Natural killer cell (primary cell): ENCODE results near the gene TOMM5. TPM values are rescaled to one million over a fixed set of nuclear protein-coding genes. Genes with fewer than 3 reads are reported as not detected.

ENCODE experiments used
- ATAC-seq, 3 donors: fragments of 150-1000 bp in 2 of 3; fragments of 200-7000 bp in 1 of 3; cut with Tn5 transposase; 1 replicate in 1 of 3; 2 replicates in 2 of 3; pipeline ENCODE4 v1.10.0; 2021; ENCODE audit warnings: mild to moderate bottlenecking in 2 of 3, moderate library complexity in 2 of 3
- DNase-seq, 2 donors: peaks; one replicate each; pipeline versions ENCODE4 v3.0.0 to v3.0.0-alpha.2; 2013 to 2021; ENCODE audit warnings: mixed read lengths in 1 of 2
- H3K27ac ChIP-seq: one replicate; pipeline ENCODE4 v1.5.1; 2013; ENCODE audit warnings: mild to moderate bottlenecking, low read length
- H3K27me3 ChIP-seq: one replicate; pipeline ENCODE4 v1.6.1; 2013; ENCODE audit warnings: low read length; ENCODE audit not compliant: control insufficient read depth, insufficient read depth
- H3K36me3 ChIP-seq: one replicate; pipeline ENCODE4 v1.6.1; 2013; ENCODE audit warnings: low read length; ENCODE audit not compliant: control insufficient read depth, insufficient read depth
- H3K4me1 ChIP-seq: one replicate; pipeline ENCODE4 v1.6.1; 2013; ENCODE audit warnings: low read length; ENCODE audit not compliant: control insufficient read depth, insufficient read depth
- H3K4me3 ChIP-seq: one replicate; pipeline ENCODE4 v1.5.1; 2013; ENCODE audit warnings: low read length
- H3K9me3 ChIP-seq: one replicate; pipeline ENCODE4 v1.6.1; 2013; ENCODE audit warnings: low read length; ENCODE audit not compliant: control insufficient read depth, insufficient read depth
- H3K27ac Mint-ChIP-seq, 2 donors: one replicate each; pipeline ENCODE4 v1.8.0; 2022; ENCODE audit warnings: mild to moderate bottlenecking in 2 of 2, mixed read lengths in 2 of 2, moderate library complexity in 1 of 2
- H3K27me3 Mint-ChIP-seq, 2 donors: one replicate each; pipeline ENCODE4 v1.8.0; 2022; ENCODE audit warnings: low read depth in 2 of 2, mixed read lengths in 2 of 2
- H3K36me3 Mint-ChIP-seq: one replicate; pipeline ENCODE4 v1.8.0; 2022; ENCODE audit warnings: mixed read lengths
- H3K4me1 Mint-ChIP-seq, 2 donors: one replicate each; pipeline ENCODE4 v1.8.0; 2022; ENCODE audit warnings: mixed read lengths in 2 of 2
- H3K4me3 Mint-ChIP-seq: one replicate; pipeline ENCODE4 v1.8.0; 2022; ENCODE audit warnings: mild to moderate bottlenecking, moderate library complexity, mixed read lengths
- H3K9me3 Mint-ChIP-seq, 2 donors: one replicate each; pipeline ENCODE4 v1.8.0; 2022; ENCODE audit warnings: mixed read lengths in 2 of 2
- WGBS: methylation state at CpG from one replicate; pipeline ENCODE4 v1.1.7; 2013; ENCODE audit warnings: missing lambda C conversion rate; ENCODE audit not compliant: insufficient coverage; 5-methylcytosine and 5-hydroxymethylcytosine counted together
- intact Hi-C: fragments of 100-400 bp; cut with micrococcal nuclease; formaldehyde crosslinking; loops from one replicate; pipeline ENCODE4 v1.14.2; 2022
- total RNA-seq, 4 donors: library from RNA; stranded (reverse); fragments of 120-200 nt in 1 of 4; gene quantifications; one replicate each; pipeline versions ENCODE4 v1.2.3 to v1.2.4, GENCODE V29; 2013 to 2022
- TF ChIP-seq, protein P1 (sequence below): fragments of 200-600 bp; IDR thresholded peaks from one replicate; pipeline ENCODE4 v1.8.0; 2022; ENCODE audit warnings: antibody characterized with exemption

TOMM5 gene
- total RNA-seq, 3 donors from 2014 or later (not counting 1 experiment from before 2014, with no cell fraction given): 29.3 to 38.9 (median 36.7) TPM

DNA sequence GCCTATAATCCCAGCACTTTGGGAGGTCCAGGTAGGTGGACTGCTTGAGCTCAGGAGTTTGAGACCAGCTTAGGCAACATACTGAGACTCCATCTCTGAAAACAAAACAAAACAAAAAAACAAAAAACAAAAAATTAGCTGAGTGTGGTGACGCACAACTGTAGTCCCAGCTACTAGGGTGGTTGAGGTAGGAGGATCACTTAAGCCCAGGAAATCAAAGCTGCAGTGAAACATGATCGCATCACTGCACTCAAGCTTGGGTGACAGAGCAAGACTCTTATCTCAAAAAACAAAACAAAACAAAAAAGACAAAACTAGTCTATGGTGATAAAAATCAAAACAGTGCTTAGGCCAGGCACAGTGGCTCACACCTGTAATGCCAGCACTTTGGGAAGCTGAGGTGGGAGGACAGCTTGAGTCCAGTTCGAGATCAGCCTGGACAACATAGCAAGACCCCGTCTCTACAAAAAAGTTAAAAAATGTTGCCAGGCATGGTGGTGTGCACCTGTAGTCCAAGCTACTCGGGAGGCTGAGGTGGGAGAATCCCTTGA is 45.0 kb downstream of the TOMM5 start:
- no peak for ATAC-seq
- intact Hi-C loops: no loop called here
- Mint-ChIP-seq H3K27me3 (no peaks in the 10 kb centered on the region), H3K4me3 (no peak overlapping the region), H3K9me3 (no peaks in the 10 kb centered on the region), H3K36me3 (no peaks in the 10 kb centered on the region), H3K27ac (no peak overlapping the region), H3K4me1 (no peaks in the 10 kb centered on the region)
- TF ChIP-seq, protein P1, sequence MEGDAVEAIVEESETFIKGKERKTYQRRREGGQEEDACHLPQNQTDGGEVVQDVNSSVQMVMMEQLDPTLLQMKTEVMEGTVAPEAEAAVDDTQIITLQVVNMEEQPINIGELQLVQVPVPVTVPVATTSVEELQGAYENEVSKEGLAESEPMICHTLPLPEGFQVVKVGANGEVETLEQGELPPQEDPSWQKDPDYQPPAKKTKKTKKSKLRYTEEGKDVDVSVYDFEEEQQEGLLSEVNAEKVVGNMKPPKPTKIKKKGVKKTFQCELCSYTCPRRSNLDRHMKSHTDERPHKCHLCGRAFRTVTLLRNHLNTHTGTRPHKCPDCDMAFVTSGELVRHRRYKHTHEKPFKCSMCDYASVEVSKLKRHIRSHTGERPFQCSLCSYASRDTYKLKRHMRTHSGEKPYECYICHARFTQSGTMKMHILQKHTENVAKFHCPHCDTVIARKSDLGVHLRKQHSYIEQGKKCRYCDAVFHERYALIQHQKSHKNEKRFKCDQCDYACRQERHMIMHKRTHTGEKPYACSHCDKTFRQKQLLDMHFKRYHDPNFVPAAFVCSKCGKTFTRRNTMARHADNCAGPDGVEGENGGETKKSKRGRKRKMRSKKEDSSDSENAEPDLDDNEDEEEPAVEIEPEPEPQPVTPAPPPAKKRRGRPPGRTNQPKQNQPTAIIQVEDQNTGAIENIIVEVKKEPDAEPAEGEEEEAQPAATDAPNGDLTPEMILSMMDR: no peak
- H3K9me3 ChIP-seq: no peaks in the 10 kb centered on the region
- WGBS: 90% methylated on average over 5 of the region's 5 CpGs
- no peaks in the 10 kb centered on the region for H3K36me3 ChIP-seq
- H3K27ac ChIP-seq: no peak overlapping the region
- H3K4me1 ChIP-seq: no peaks in the 10 kb centered on the region
- no peak for DNase-seq
- H3K27me3 ChIP-seq: no peaks in the 10 kb centered on the region
- no peak overlapping the region for H3K4me3 ChIP-seq

DNA sequence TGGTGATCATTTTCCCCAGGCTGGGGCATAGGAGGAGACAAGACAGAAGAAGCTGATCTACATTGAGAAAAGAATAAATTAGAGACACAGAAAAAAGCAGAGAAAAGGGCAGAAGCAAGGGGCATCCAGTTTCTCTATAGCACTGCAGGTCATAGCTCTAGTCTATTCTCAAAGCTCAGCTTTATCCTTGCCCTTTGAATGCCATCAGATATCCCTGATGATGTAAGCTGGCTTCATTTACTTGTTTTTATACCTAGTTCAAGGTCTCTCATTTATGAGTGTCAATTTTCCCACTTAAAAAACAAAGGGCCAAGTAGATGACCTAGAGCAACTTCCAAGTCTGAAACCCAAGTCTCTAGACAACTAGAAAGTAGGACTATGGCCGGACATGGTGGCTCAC is 48.9 kb downstream of the TOMM5 start:
- WGBS: 100% methylated on average over 1 of the region's 1 CpG
- Mint-ChIP-seq H3K4me3 (no peak overlapping the region), H3K4me1 (no peaks in the 10 kb centered on the region), H3K27me3 (no peaks in the 10 kb centered on the region), H3K27ac (no peak overlapping the region), H3K36me3 (no peaks in the 10 kb centered on the region), H3K9me3 (no peaks in the 10 kb centered on the region)
- TF ChIP-seq, protein P1: no peak
- no peaks in the 10 kb centered on the region for H3K9me3 ChIP-seq
- H3K36me3 ChIP-seq: no peaks in the 10 kb centered on the region
- no peaks in the 10 kb centered on the region for H3K4me1 ChIP-seq
- DNase-seq (no peak), ATAC-seq (no peak)
- H3K27me3 ChIP-seq: no peaks in the 10 kb centered on the region
- intact Hi-C loops: no loop called here
- no peak overlapping the region for H3K4me3 ChIP-seq
- H3K27ac ChIP-seq: no peak overlapping the region

DNA sequence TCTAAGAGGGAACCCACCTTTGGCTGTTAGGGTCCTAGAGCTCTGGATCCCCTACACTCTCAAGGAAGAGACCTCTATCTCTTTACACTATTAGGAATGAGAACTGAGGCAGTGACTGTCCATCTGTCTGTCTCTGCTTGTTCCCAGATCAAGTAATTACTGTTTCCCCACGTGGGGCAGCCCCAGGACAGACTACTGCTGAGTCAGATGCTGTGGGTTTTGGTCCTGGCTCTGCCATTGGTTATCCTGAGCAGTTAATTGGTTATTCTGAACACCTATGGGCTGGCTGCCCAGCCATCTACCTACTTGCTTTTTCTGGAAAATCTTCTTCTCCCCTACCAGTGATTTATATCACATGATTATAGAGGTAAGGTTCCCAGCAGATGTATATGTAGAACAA is 49.5 kb downstream of the TOMM5 start:
- intact Hi-C loops: no loop called here
- H3K4me1 ChIP-seq: no peaks in the 10 kb centered on the region
- no peaks in the 10 kb centered on the region for H3K9me3 Mint-ChIP-seq
- no peaks in the 10 kb centered on the region for H3K27me3 Mint-ChIP-seq
- H3K27ac ChIP-seq: no peak overlapping the region
- H3K27ac Mint-ChIP-seq: no peak overlapping the region
- no peak overlapping the region for H3K4me3 ChIP-seq
- no peaks in the 10 kb centered on the region for H3K27me3 ChIP-seq
- no peak overlapping the region for H3K4me3 Mint-ChIP-seq
- DNase-seq (no peak), ATAC-seq (no peak)
- H3K36me3 ChIP-seq: no peaks in the 10 kb centered on the region
- no peaks in the 10 kb centered on the region for H3K4me1 Mint-ChIP-seq
- TF ChIP-seq, protein P1: no peak
- no peaks in the 10 kb centered on the region for H3K9me3 ChIP-seq
- 11% methylated on average over 1 of the region's 1 CpG for WGBS
- H3K36me3 Mint-ChIP-seq: no peaks in the 10 kb centered on the region

DNA sequence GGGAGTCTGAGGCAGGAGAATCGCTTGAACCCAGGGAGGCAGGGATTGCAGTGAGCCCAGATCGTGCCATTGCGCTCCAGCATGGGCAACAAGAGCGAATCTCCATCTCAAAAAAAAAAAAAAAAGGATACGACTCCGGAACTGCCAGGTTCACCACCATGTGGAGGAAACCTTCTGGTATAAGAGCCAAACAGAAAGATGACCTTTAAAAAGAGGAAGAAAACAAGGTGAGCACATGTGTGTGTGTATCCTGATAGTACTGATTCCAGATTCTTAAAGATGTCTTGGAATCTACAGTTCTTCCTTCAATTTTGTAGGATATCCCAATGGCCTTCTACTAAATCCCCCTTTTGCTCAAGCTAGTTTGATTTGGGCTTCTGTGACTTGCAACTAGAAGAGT is 49.9 kb downstream of the TOMM5 start:
- TF ChIP-seq, protein P1: no peak
- Histone ChIP-seq H3K36me3 (no peaks in the 10 kb centered on the region), H3K27ac (no peak overlapping the region), H3K9me3 (no peaks in the 10 kb centered on the region), H3K4me3 (no peak overlapping the region), H3K27me3 (no peaks in the 10 kb centered on the region), H3K4me1 (no peaks in the 10 kb centered on the region)
- Mint-ChIP-seq H3K4me3 (no peak overlapping the region), H3K27me3 (no peaks in the 10 kb centered on the region), H3K36me3 (no peaks in the 10 kb centered on the region), H3K4me1 (no peaks in the 10 kb centered on the region), H3K27ac (no peak overlapping the region), H3K9me3 (no peaks in the 10 kb centered on the region)
- DNase-seq (no peak), ATAC-seq (no peak)
- WGBS: 95% methylated on average over 5 of the region's 6 CpGs
- intact Hi-C loops: no loop called here
